Naive thymus-derived CD4-positive, alpha-beta T cell (primary cell): Measurements from ENCODE around the gene NOTCH3. TPM values are rescaled to one million over a fixed set of nuclear protein-coding genes. Genes with fewer than 3 reads are reported as not detected.
A peak's percentile ranks its signal among the peaks of the same experiment; 100 is the strongest.

Experiments
- ATAC-seq: fragments of 150-1000 bp; cut with Tn5 transposase; 2 replicates; pipeline ENCODE4 v1.10.0; 2021; ENCODE audit warnings: mild to moderate bottlenecking, moderate library complexity
- CTCF ChIA-PET: fragments of 350-600 bp; sonication (Branson Sonifier 250); formaldehyde crosslinking; loops from one replicate; lab custom pipeline; 2021; ENCODE audit warnings: antibody characterized with exemption; lab: Charles Lee
- POLR2A ChIA-PET: fragments of 350-600 bp; sonication (Branson Sonifier 250); formaldehyde crosslinking; loops from one replicate; lab custom pipeline; 2021; ENCODE audit warnings: antibody characterized with exemption, inconsistent platforms; lab: Charles Lee
- DNase-seq, 9 donors: peaks; one replicate each; pipeline versions ENCODE4 v3.0.0 to v3.0.0-alpha.2; 2020 to 2022; ENCODE audit warnings: mixed read lengths in 1 of 9
- H3K27ac ChIP-seq: one replicate; pipeline ENCODE4 v1.7.0; 2013; ENCODE audit warnings: mild to moderate bottlenecking, low read depth, low read length, moderate library complexity
- H3K27me3 ChIP-seq, 2 donors: one replicate each; pipeline ENCODE4 v1.7.0; 2013; ENCODE audit warnings: low read length in 2 of 2, mild to moderate bottlenecking in 2 of 2, moderate library complexity in 2 of 2; ENCODE audit not compliant: control insufficient read depth in 2 of 2, insufficient read depth in 2 of 2
- H3K36me3 ChIP-seq, 3 experiments: 1 replicate in 2 of 3; 2 replicates in 1 of 3; pipeline ENCODE4 v1.7.0; 2013; ENCODE audit warnings: low read length in 3 of 3, mild to moderate bottlenecking in 3 of 3, moderate library complexity in 1 of 3; ENCODE audit not compliant: insufficient read depth in 3 of 3, control insufficient read depth in 2 of 3
- H3K4me1 ChIP-seq, 2 donors: one replicate each; pipeline ENCODE4 v1.7.0; 2013; ENCODE audit warnings: low read length in 2 of 2, mild to moderate bottlenecking in 2 of 2, moderate library complexity in 1 of 2; ENCODE audit not compliant: control insufficient read depth in 2 of 2, insufficient read depth in 2 of 2
- H3K4me3 ChIP-seq: 2 replicates; pipeline ENCODE4 v1.7.0; 2013; ENCODE audit warnings: mild to moderate bottlenecking, low read length
- H3K9me3 ChIP-seq, 3 experiments: 1 replicate in 2 of 3; 2 replicates in 1 of 3; pipeline ENCODE4 v1.7.0; 2013; ENCODE audit warnings: low read length in 3 of 3; ENCODE audit not compliant: control insufficient read depth in 2 of 3
- H3K27ac Mint-ChIP-seq, 9 donors: one replicate each; pipeline ENCODE4 v1.8.0; 2020 to 2022; ENCODE audit warnings: mixed read lengths in 9 of 9, mild to moderate bottlenecking in 8 of 9, moderate library complexity in 5 of 9, inconsistent platforms in 2 of 9
- H3K27me3 Mint-ChIP-seq, 5 donors: one replicate each; pipeline ENCODE4 v1.8.0; 2021 to 2022; ENCODE audit warnings: mixed read lengths in 5 of 5, mild to moderate bottlenecking in 1 of 5
- H3K36me3 Mint-ChIP-seq, 5 donors: one replicate each; pipeline ENCODE4 v1.8.0; 2020 to 2022; ENCODE audit warnings: mixed read lengths in 5 of 5, mild to moderate bottlenecking in 3 of 5, inconsistent platforms in 1 of 5
- H3K4me1 Mint-ChIP-seq, 7 donors: one replicate each; pipeline ENCODE4 v1.8.0; 2020 to 2022; ENCODE audit warnings: mixed read lengths in 7 of 7, mild to moderate bottlenecking in 3 of 7, inconsistent platforms in 1 of 7
- H3K4me3 Mint-ChIP-seq, 10 donors: one replicate each; pipeline ENCODE4 v1.8.0; 2020 to 2022; ENCODE audit warnings: mild to moderate bottlenecking in 10 of 10, mixed read lengths in 10 of 10, moderate library complexity in 6 of 10, inconsistent platforms in 2 of 10
- H3K9me3 Mint-ChIP-seq, 11 donors: one replicate each; pipeline ENCODE4 v1.8.0; 2020 to 2022; ENCODE audit warnings: mixed read lengths in 11 of 11, mild to moderate bottlenecking in 4 of 11, inconsistent platforms in 1 of 11, moderate library complexity in 1 of 11
- intact Hi-C, 2 donors: fragments of 100-400 bp; cut with micrococcal nuclease; formaldehyde crosslinking; loops; one replicate each; pipeline ENCODE4 v1.15.1; 2023
- polyA plus RNA-seq, 2 donors: library from polyadenylated mRNA; unstranded; fragments of 300-500 nt; fragmentation: Illumina TruSeq; gene quantifications; one replicate each; pipeline ENCODE4 v1.2.3, GENCODE V29; 2021
- total RNA-seq, 6 experiments: library from RNA in 5 of 6; stranded (reverse) in 5 of 6; gene quantifications; 1 replicate in 5 of 6; 2 replicates in 1 of 6; pipeline ENCODE4 v1.2.3 and lab custom pipeline; 2021 to 2026

NOTCH3 gene
- total and polyA plus RNA-seq, 7 experiments from 2014 or later: 0.19 to 0.80 (median 0.30) TPM; not detected in 3

DNA sequence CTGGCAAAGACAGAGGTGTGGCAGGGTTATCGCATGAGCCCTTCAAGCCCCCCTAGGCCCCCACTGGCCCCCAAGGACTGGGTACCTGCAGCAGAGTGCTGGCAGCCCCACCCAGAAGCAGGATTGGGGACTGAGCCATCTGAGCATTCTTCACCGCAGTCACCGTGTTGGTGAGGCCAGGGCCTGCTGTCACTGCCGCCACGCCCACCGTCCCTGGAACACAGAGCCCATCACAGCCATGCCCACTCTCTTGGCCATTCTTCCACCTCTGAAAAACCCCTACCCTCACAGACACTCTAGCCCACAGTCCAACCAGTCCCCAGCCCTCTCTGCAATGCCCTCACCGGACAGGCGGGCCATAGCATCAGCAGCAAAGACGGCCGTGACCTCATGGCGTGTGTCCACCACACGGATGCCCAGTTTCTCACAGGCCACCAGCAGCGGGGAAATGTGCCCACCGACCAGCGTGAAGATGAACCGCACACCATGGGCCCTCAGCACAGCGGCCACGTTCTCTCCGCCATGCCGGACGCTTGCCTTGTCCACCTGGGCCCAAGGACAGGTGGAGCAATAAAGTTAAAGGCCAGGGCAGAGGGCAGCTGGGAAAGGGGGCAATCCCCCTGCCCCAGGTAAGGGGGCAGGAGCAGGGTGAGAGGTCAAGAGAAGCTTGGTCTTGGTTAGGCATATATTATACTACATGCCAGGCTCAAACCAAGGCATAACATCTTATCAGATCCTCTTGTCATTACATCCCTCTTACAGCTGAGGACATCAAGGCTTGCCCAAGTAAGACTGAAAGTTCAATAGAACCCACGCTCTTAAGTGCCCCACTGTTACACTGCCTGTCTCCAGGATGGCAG, 77.5 kb downstream of the NOTCH3 start:
- H3K4me1 Mint-ChIP-seq: peaks cover 14 to 37% (median 24%) of the 10 kb centered on the region in 7 donors
- H3K27me3 Mint-ChIP-seq: peaks cover 0 to 2% (median 0%) of the 10 kb centered on the region in 5 donors
- H3K27ac ChIP-seq: no peak overlapping the region
- H3K36me3 Mint-ChIP-seq: peaks cover 0 to 41% (median 12%) of the 10 kb centered on the region in 5 donors
- CTCF ChIA-PET: interaction anchor here (1.1 kb wide), 1 partner anchor 26 kb away, joined by 5 read pairs; no protein-coding TSS in a partner anchor
- H3K27me3 ChIP-seq: no peaks in the 10 kb centered on the region
- DNase-seq (no peak), ATAC-seq (no peak)
- peaks cover 0 to 4% (median 0%) of the 10 kb centered on the region in 11 donors for H3K9me3 Mint-ChIP-seq
- peaks cover 0 to 53% (median 11%) of the 10 kb centered on the region in 3 experiments for H3K36me3 ChIP-seq
- H3K27ac Mint-ChIP-seq: peak overlapping the region in 7 of 9 donors; percentile 30 to 97 (median 75)
- peak overlapping the region in 7 of 10 donors; percentile 29 to 100 (median 91) for H3K4me3 Mint-ChIP-seq
- H3K4me1 ChIP-seq: peaks cover 0 to 13% of the 10 kb centered on the region in 2 donors
- no peaks in the 10 kb centered on the region for H3K9me3 ChIP-seq
- POLR2A ChIA-PET: interaction anchor here (1.2 kb wide), 1 partner anchor 9 kb away, joined by 4 read pairs; no protein-coding TSS in a partner anchor
- intact Hi-C loops: no loop called here
- H3K4me3 ChIP-seq: no peak overlapping the region

DNA sequence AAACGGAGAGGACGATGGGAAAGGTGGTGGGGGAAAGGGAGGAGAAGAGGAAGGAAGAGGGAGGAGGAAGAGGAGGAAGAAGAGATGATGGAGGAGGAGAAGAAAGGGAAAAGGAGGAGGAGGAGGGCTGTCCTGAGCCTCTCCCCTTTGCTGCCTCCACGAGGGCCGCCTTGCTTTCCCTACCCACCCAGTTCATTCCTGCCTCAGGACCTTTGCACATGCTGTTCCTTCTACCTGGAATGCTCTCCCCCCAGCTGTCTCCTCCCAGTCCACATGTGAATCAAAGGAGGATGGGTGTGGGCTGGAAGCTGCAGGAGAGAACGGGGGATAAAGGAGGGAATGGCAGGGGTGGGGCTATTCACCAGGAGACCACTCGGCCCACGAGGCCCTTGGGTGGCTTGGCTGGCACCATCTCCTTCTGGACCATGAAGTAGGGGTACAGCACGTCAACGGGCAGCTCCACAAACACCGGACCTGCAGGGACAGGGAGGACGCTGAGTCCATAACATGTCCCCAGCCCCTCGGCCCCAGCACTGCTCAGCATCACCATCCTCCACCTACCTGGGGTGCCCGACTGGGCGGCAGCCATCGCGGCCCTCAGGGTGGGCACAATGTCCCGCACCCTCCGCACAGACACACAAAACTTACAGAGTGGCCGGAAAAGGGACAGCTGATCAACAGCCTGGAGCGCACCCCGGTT, 78.3 kb downstream of the NOTCH3 start:
- DNase-seq (no peak), ATAC-seq (no peak)
- peaks cover 13 to 33% (median 21%) of the 10 kb centered on the region in 7 donors for H3K4me1 Mint-ChIP-seq
- ChIA-PET POLR2A (interaction anchor here (0.7 kb wide), 1 partner anchor 248 kb away, joined by 4 read pairs; no protein-coding TSS in a partner anchor), CTCF (no interaction called here)
- peaks cover 0 to 4% (median 0%) of the 10 kb centered on the region in 11 donors for H3K9me3 Mint-ChIP-seq
- Histone ChIP-seq H3K9me3 (no peaks in the 10 kb centered on the region), H3K27me3 (no peaks in the 10 kb centered on the region), H3K4me1 (peaks cover 0 to 13% of the 10 kb centered on the region in 2 donors), H3K4me3 (no peak overlapping the region), H3K27ac (no peak overlapping the region), H3K36me3 (peaks cover 0 to 60% (median 11%) of the 10 kb centered on the region in 3 experiments)
- H3K27ac Mint-ChIP-seq: no peak overlapping the region
- H3K27me3 Mint-ChIP-seq: peaks cover 0 to 2% (median 0%) of the 10 kb centered on the region in 5 donors
- H3K4me3 Mint-ChIP-seq: peak overlapping the region in 1 of 10 donors; percentile 72
- H3K36me3 Mint-ChIP-seq: peaks cover 0 to 48% (median 19%) of the 10 kb centered on the region in 5 donors
- intact Hi-C loops: no loop called here

DNA sequence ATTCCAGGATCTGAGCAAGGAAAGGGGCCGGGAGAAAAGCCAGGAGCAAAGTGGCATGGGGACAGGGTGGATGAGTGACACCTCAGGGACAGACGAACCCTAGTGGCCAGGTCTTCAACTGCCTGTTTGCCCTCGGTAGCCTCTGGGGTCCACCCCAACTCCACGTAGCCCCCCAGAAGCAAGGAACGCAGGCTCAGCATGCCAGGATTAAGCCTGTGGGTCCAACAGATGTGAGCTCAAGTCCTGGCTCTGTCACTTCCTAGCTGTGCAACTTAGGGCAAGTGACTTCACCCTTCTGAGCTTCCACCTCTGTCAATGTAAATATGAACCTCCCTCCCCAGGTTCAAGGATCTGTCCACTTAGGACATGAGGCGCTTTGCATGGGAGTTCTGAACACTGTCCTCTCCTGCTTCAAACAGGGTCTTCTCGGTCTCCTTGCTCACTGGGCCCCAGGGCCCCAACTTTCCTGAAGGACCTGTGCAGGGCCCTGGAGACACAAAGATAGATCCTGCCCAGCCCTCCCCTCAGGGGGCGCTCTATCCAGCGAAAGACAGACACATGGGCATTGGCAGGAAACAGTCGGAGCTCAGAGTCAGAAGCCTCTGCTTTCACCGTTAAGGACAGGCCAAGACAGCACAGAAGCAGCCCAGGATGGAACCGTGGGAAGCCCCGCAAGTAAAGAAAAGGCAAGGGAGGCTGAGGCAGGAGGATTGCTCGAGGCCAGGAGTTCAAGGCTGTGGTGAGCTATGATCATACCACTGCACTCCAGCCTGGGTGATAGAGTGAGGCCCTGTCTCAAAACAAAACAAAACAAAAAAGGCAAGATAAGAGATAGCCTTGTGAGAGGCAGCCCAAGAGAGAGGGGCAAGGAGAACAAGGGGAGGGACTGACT, 80.4 kb downstream of the NOTCH3 start:
- H3K36me3 ChIP-seq: peaks cover 0 to 80% (median 11%) of the 10 kb centered on the region in 3 experiments
- ChIA-PET CTCF (no interaction called here), POLR2A (no interaction called here)
- DNase-seq: no peak
- no peak overlapping the region for H3K27ac ChIP-seq
- Mint-ChIP-seq H3K27ac (peak overlapping the region in 2 of 9 donors; percentile 42 to 53), H3K9me3 (no peaks in the 10 kb centered on the region), H3K36me3 (peaks cover 0 to 57% (median 19%) of the 10 kb centered on the region in 5 donors), H3K4me3 (peak overlapping the region in 2 of 10 donors; percentile 7 to 26), H3K4me1 (peaks cover 12 to 21% (median 15%) of the 10 kb centered on the region in 7 donors), H3K27me3 (no peaks in the 10 kb centered on the region)
- intact Hi-C loops: no loop called here
- no peak for ATAC-seq
- H3K4me3 ChIP-seq: no peak overlapping the region
- peaks cover 0 to 9% of the 10 kb centered on the region in 2 donors for H3K4me1 ChIP-seq
- no peaks in the 10 kb centered on the region for H3K9me3 ChIP-seq
- no peaks in the 10 kb centered on the region for H3K27me3 ChIP-seq

DNA sequence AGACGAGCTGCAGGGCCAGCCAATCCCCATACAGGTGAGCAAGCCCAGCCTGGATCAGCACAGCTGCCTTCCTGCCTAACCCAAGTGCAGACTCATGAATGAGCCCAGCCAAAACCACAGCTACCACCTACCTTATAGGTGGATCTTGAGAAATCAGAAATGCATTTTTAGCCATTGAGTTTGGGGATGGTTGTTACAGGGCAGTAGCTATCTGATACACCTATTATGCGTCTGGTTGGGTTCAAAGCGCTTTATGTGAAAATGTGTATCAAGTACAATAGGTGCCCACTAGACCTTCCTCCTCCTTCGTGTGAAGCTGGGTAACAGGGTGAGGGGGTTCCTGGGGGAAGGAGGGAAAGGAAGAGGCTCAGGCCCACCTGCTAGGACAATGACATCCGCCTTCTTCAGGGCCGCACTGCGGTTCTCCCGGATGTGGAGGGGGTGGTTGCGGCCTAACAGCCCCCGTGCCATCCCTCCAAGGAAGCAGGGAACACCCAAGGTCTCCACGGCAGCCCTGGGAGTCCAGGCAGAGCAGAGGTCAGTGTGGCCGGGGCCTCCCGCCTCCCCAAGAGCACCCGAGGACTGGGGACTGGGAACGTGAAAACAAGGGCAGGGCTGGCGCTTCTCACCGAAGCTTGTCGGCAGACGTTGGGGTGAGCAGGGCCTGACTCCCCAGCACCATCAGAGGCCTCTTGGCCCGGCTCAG, 81.9 kb downstream of the NOTCH3 start:
- Histone ChIP-seq H3K36me3 (peaks cover 0 to 89% (median 15%) of the 10 kb centered on the region in 3 experiments), H3K4me3 (no peak overlapping the region), H3K4me1 (peaks cover 0 to under 1% of the 10 kb centered on the region in 2 donors), H3K27me3 (no peaks in the 10 kb centered on the region), H3K9me3 (no peaks in the 10 kb centered on the region), H3K27ac (no peak overlapping the region)
- Mint-ChIP-seq H3K27ac (peak overlapping the region in 1 of 9 donors; percentile 26), H3K9me3 (no peaks in the 10 kb centered on the region), H3K36me3 (peaks cover 0 to 64% (median 19%) of the 10 kb centered on the region in 5 donors), H3K4me1 (peaks cover 1 to 10% (median 4%) of the 10 kb centered on the region in 7 donors), H3K4me3 (no peak overlapping the region), H3K27me3 (no peaks in the 10 kb centered on the region)
- DNase-seq (no peak), ATAC-seq (no peak)
- ChIA-PET CTCF (no interaction called here), POLR2A (no interaction called here)
- intact Hi-C loops: no loop called here

DNA sequence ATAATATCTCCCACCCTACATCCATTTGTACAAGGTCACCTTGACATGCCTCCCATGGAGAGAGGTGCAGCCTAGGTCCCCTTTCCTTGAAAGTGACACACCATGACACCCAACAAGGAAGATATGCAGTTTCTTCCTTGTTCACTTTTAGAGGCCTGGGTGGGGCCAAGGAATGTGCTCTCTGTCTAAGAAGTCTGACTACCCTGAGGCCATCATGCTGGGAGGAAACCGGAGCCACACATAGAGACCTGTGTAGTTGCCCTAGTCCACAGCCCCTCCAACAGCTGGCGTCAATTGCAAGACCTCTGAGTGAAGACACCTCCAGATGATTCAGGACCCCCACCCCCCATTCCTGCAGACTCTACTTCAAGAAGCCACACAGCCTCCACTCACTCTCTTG, 82.5 kb downstream of the NOTCH3 start:
- no peaks in the 10 kb centered on the region for H3K27me3 Mint-ChIP-seq
- H3K4me1 ChIP-seq: no peaks in the 10 kb centered on the region
- H3K9me3 ChIP-seq: no peaks in the 10 kb centered on the region
- peak overlapping the region in 2 of 9 donors; percentile 43 for H3K27ac Mint-ChIP-seq
- no peak overlapping the region for H3K27ac ChIP-seq
- DNase-seq (no peak), ATAC-seq (no peak)
- ChIA-PET CTCF (no interaction called here), POLR2A (no interaction called here)
- H3K4me3 ChIP-seq: no peak overlapping the region
- H3K4me1 Mint-ChIP-seq: peaks cover 0 to 4% (median 0%) of the 10 kb centered on the region in 7 donors
- no peaks in the 10 kb centered on the region for H3K27me3 ChIP-seq
- intact Hi-C loops: no loop called here
- H3K36me3 ChIP-seq: peaks cover 0 to 88% (median 15%) of the 10 kb centered on the region in 3 experiments
- no peaks in the 10 kb centered on the region for H3K9me3 Mint-ChIP-seq
- H3K36me3 Mint-ChIP-seq: peaks cover 0 to 63% (median 19%) of the 10 kb centered on the region in 5 donors
- H3K4me3 Mint-ChIP-seq: no peak overlapping the region
